GM18951 (cell line): ENCODE results near the gene BLVRB.
"Not testable (repeated sequence)": the region's sequence is repeated elsewhere in the genome, so short reads cannot be mapped to it uniquely, and the experiment has no call there.

Experiments used
- POLR2A ChIP-seq: IDR thresholded peaks from 4 replicates; pipeline ENCODE4 v1.6.1; 2011; ENCODE audit warnings: mild to moderate bottlenecking; ENCODE audit not compliant: insufficient read length, insufficient read depth; ENCODE audit errors: extremely low read depth
- in situ Hi-C: fragments of 300-500 bp; cut with MboI; formaldehyde crosslinking; loops from one replicate; pipeline ENCODE4 v1.12.0; 2022; ENCODE audit warnings: low sequenced_read_pairs, mixed read lengths, inconsistent platforms; ENCODE audit not compliant: unreplicated experiment

BLVRB gene

GRCh38 chr19:40466219-40466984 is 857 bp upstream of the BLVRB start:
- in situ Hi-C loops, result no loop called here

GRCh38 chr19:40465025-40465556 is 454 bp downstream of the BLVRB start:
- in situ Hi-C loops, result no loop called here
- TF ChIP-seq POLR2A, result no peak

More at GRCh38 chr19:40466219-40466984, 857 bp upstream of the BLVRB start:
- no peak for TF ChIP-seq POLR2A

- TF ChIP-seq POLR2A, result no peak
- in situ Hi-C loops, result no loop called here
These were observed 1.2 kb downstream of the BLVRB start for GRCh38 chr19:40464059-40465024.

- in situ Hi-C loops, result not testable (repeated sequence)
These were observed 1.9 kb downstream of the BLVRB start for GRCh38 chr19:40463587-40464037.

GRCh38 chr19:40461669-40462221 is 3.8 kb downstream of the BLVRB start:
- in situ Hi-C loops, result no loop called here

GRCh38 chr19:40460185-40460584 is 5.4 kb downstream of the BLVRB start:
- TF ChIP-seq POLR2A, result no peak
- in situ Hi-C loops, result no loop called here

More at GRCh38 chr19:40461669-40462221, 3.8 kb downstream of the BLVRB start:
- TF ChIP-seq POLR2A, result no peak

GRCh38 chr19:40458597-40458974 is 7.0 kb downstream of the BLVRB start:
- no peak for TF ChIP-seq POLR2A
- in situ Hi-C loops, result no loop called here

- no peak for TF ChIP-seq POLR2A
- in situ Hi-C loops, result no loop called here
These were observed 7.5 kb downstream of the BLVRB start for GRCh38 chr19:40457953-40458596.

GRCh38 chr19:40457048-40457447 is 8.5 kb downstream of the BLVRB start:
- no peak for TF ChIP-seq POLR2A
- in situ Hi-C loops, result no loop called here

GRCh38 chr19:40453943-40454342 is 11.6 kb downstream of the BLVRB start:
- in situ Hi-C loops, result not testable (repeated sequence)

- TF ChIP-seq POLR2A, result no peak
- in situ Hi-C loops, result no loop called here
These were observed 12.3 kb downstream of the BLVRB start for GRCh38 chr19:40453151-40453735.

- TF ChIP-seq POLR2A, result no peak
- in situ Hi-C loops, result no loop called here
These were observed 13.5 kb downstream of the BLVRB start for GRCh38 chr19:40452016-40452415.
